T-helper 1 cell treated with Interleukin-12 subunit alpha and Interleukin-12 subunit beta and Interleukin-4 antibody, amounts not matched to agents 30 μg/mL and 1 μg/mL, for 36 hours (primary cell): ENCODE measurements around the gene CHD3.
A peak's percentile ranks its signal among the peaks of the same experiment; 100 is the strongest.

Source experiments
- H3K27ac Mint-ChIP-seq: one replicate; pipeline ENCODE4 v1.8.0; 2021; ENCODE audit warnings: mild to moderate bottlenecking, mixed read lengths
- H3K27me3 Mint-ChIP-seq: one replicate; pipeline ENCODE4 v1.8.0; 2021; ENCODE audit warnings: low read depth, mixed read lengths
- H3K36me3 Mint-ChIP-seq: one replicate; pipeline ENCODE4 v1.8.0; 2021; ENCODE audit warnings: low read depth, mixed read lengths
- H3K4me1 Mint-ChIP-seq: one replicate; pipeline ENCODE4 v1.8.0; 2021; ENCODE audit warnings: low read depth, mixed read lengths
- H3K4me3 Mint-ChIP-seq: one replicate; pipeline ENCODE4 v1.8.0; 2021; ENCODE audit warnings: mild to moderate bottlenecking, moderate library complexity, mixed read lengths
- H3K9me3 Mint-ChIP-seq: one replicate; pipeline ENCODE4 v1.8.0; 2021; ENCODE audit warnings: mixed read lengths

CHD3 gene

GRCh38 chr17:7889166-7889955 lies 772 bp downstream of the CHD3 start:
- no peak overlapping the region for H3K4me3 Mint-ChIP-seq
- peaks cover 19% of the 10 kb centered on the region for H3K36me3 Mint-ChIP-seq
- no peaks in the 10 kb centered on the region for H3K27me3 Mint-ChIP-seq
- peaks cover 9% of the 10 kb centered on the region for H3K4me1 Mint-ChIP-seq
- H3K27ac Mint-ChIP-seq, result no peak overlapping the region
- H3K9me3 Mint-ChIP-seq, result no peaks in the 10 kb centered on the region

- H3K4me3 Mint-ChIP-seq, result no peak overlapping the region
- H3K27me3 Mint-ChIP-seq, result no peaks in the 10 kb centered on the region
- no peaks in the 10 kb centered on the region for H3K9me3 Mint-ChIP-seq
- no peak overlapping the region for H3K27ac Mint-ChIP-seq
- H3K36me3 Mint-ChIP-seq, result peaks cover 45% of the 10 kb centered on the region
- peaks cover 12% of the 10 kb centered on the region for H3K4me1 Mint-ChIP-seq
Observed at GRCh38 chr17:7893187-7893880, 4.7 kb downstream of the CHD3 start.

- H3K36me3 Mint-ChIP-seq, result peaks cover 50% of the 10 kb centered on the region
- H3K4me1 Mint-ChIP-seq, result peaks cover 11% of the 10 kb centered on the region
- H3K4me3 Mint-ChIP-seq, result no peak overlapping the region
- H3K27ac Mint-ChIP-seq, result no peak overlapping the region
- no peaks in the 10 kb centered on the region for H3K27me3 Mint-ChIP-seq
- no peaks in the 10 kb centered on the region for H3K9me3 Mint-ChIP-seq
Observed at GRCh38 chr17:7894226-7894625, 5.6 kb downstream of the CHD3 start.

GRCh38 chr17:7894866-7895265 lies 6.3 kb downstream of the CHD3 start:
- no peak overlapping the region for H3K4me3 Mint-ChIP-seq
- H3K36me3 Mint-ChIP-seq, result peaks cover 55% of the 10 kb centered on the region
- no peak overlapping the region for H3K27ac Mint-ChIP-seq
- H3K9me3 Mint-ChIP-seq, result no peaks in the 10 kb centered on the region
- no peaks in the 10 kb centered on the region for H3K27me3 Mint-ChIP-seq
- peaks cover 8% of the 10 kb centered on the region for H3K4me1 Mint-ChIP-seq

- Mint-ChIP-seq H3K27me3 (no peaks in the 10 kb centered on the region), H3K36me3 (peaks cover 64% of the 10 kb centered on the region), H3K4me3 (no peak overlapping the region), H3K27ac (no peak overlapping the region), H3K4me1 (peaks cover 4% of the 10 kb centered on the region), H3K9me3 (no peaks in the 10 kb centered on the region)
Observed at GRCh38 chr17:7897090-7897489, 8.5 kb downstream of the CHD3 start.

- H3K27ac Mint-ChIP-seq, result no peak overlapping the region
- H3K27me3 Mint-ChIP-seq, result no peaks in the 10 kb centered on the region
- no peak overlapping the region for H3K4me3 Mint-ChIP-seq
- peaks cover 67% of the 10 kb centered on the region for H3K36me3 Mint-ChIP-seq
- H3K9me3 Mint-ChIP-seq, result no peaks in the 10 kb centered on the region
- H3K4me1 Mint-ChIP-seq, result peaks cover 3% of the 10 kb centered on the region
Observed at GRCh38 chr17:7897773-7898172, 9.2 kb downstream of the CHD3 start.

- Mint-ChIP-seq H3K36me3 (peaks cover 72% of the 10 kb centered on the region), H3K4me1 (no peaks in the 10 kb centered on the region), H3K27me3 (no peaks in the 10 kb centered on the region), H3K9me3 (no peaks in the 10 kb centered on the region), H3K4me3 (no peak overlapping the region), H3K27ac (no peak overlapping the region)
Observed at GRCh38 chr17:7903154-7904103, 14.8 kb downstream of the CHD3 start.

GRCh38 chr17:7909089-7909488 lies 20.5 kb downstream of the CHD3 start:
- H3K27me3 Mint-ChIP-seq, result no peaks in the 10 kb centered on the region
- H3K36me3 Mint-ChIP-seq, result peaks cover 52% of the 10 kb centered on the region
- H3K4me3 Mint-ChIP-seq, result no peak overlapping the region
- H3K4me1 Mint-ChIP-seq, result peaks cover 7% of the 10 kb centered on the region
- no peaks in the 10 kb centered on the region for H3K9me3 Mint-ChIP-seq
- H3K27ac Mint-ChIP-seq, result no peak overlapping the region

GRCh38 chr17:7910281-7910680 lies 21.7 kb downstream of the CHD3 start:
- Mint-ChIP-seq H3K4me1 (peaks cover 16% of the 10 kb centered on the region), H3K27me3 (no peaks in the 10 kb centered on the region), H3K27ac (no peak overlapping the region), H3K9me3 (no peaks in the 10 kb centered on the region), H3K36me3 (peaks cover 40% of the 10 kb centered on the region), H3K4me3 (no peak overlapping the region)

- H3K9me3 Mint-ChIP-seq, result no peaks in the 10 kb centered on the region
- peaks cover 37% of the 10 kb centered on the region for H3K36me3 Mint-ChIP-seq
- peaks cover 18% of the 10 kb centered on the region for H3K4me1 Mint-ChIP-seq
- no peaks in the 10 kb centered on the region for H3K27me3 Mint-ChIP-seq
- no peak overlapping the region for H3K27ac Mint-ChIP-seq
- no peak overlapping the region for H3K4me3 Mint-ChIP-seq
Observed at GRCh38 chr17:7910711-7911110, 22.1 kb downstream of the CHD3 start.

- Mint-ChIP-seq H3K27ac (no peak overlapping the region), H3K9me3 (no peaks in the 10 kb centered on the region), H3K27me3 (no peaks in the 10 kb centered on the region), H3K36me3 (peaks cover 37% of the 10 kb centered on the region), H3K4me3 (no peak overlapping the region), H3K4me1 (peaks cover 18% of the 10 kb centered on the region)
Observed at GRCh38 chr17:7911116-7911515, 22.5 kb downstream of the CHD3 start.

- H3K9me3 Mint-ChIP-seq, result no peaks in the 10 kb centered on the region
- H3K27ac Mint-ChIP-seq, result peak overlapping the region; percentile 49
- H3K4me3 Mint-ChIP-seq, result peak overlapping the region; percentile 65
- H3K36me3 Mint-ChIP-seq, result peaks cover 27% of the 10 kb centered on the region
- no peaks in the 10 kb centered on the region for H3K27me3 Mint-ChIP-seq
- peaks cover 27% of the 10 kb centered on the region for H3K4me1 Mint-ChIP-seq
Observed at GRCh38 chr17:7912927-7913524, 24.4 kb downstream of the CHD3 start.

GRCh38 chr17:7915179-7915610 lies 26.6 kb downstream of the CHD3 start:
- peak overlapping the region; percentile 97 for H3K4me3 Mint-ChIP-seq
- no peaks in the 10 kb centered on the region for H3K27me3 Mint-ChIP-seq
- H3K36me3 Mint-ChIP-seq, result peaks cover 15% of the 10 kb centered on the region
- H3K27ac Mint-ChIP-seq, result peak overlapping the region; percentile 94
- H3K4me1 Mint-ChIP-seq, result peaks cover 27% of the 10 kb centered on the region
- no peaks in the 10 kb centered on the region for H3K9me3 Mint-ChIP-seq
